ENCODE results near the gene DUT.
A peak's percentile ranks its signal among the peaks of the same experiment; 100 is the strongest.
"Not testable (repeated sequence)": the region's sequence is repeated elsewhere in the genome, so short reads cannot be mapped to it uniquely, and the experiment has no call there.

The DUT gene

DNA sequence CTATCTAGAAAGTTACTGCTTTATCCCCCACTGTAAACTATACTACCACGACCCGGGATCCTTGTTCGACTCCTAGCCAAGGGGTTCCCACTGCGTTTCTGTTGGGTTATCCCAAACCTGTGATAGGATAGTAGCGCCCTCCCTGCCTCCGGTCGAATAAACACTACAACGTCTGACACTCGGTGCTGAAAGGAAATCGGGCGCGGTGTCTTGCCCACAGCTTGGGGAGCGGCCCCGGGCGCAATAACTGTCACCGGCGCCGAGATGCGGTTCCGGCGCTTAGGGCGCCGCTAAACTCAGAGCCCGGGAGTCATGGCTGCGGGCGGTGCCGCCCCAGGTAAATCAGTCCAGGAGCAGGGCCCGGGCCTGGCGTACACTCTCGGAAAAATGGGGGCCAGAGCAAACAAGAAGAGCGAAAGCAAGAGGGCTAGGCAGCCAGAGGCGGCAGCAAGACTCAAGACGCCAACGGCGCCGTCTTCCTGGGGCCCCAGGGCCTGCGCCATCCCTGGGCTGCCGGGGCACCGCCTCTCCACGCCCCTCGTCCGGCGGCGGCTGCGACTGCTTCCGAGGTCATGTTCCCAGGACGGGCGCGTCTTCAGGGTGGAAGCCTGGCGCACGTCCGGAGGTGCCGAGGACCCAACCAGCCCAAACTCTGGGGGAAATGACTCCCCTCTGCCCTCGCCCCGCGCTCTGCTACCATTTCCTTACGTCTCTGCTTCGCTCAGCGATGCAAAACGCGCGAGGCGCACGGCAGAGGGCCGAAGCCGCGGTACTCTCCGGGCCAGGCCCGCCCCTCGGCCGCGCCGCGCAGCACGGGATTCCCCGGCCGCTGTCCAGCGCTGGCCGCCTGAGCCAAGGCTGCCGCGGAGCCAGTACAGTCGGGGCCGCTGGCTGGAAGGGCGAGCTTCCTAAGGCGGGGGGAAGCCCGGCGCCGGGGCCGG lies at the start of gene DUT:
Gene DUT (plus strand): TSS at position 575 of the 941 bp plus-strand sequence. CDS start 87 bp downstream, at position 662.
- DNase-seq = peak; percentile 61 to 80 (median 68)

DNA sequence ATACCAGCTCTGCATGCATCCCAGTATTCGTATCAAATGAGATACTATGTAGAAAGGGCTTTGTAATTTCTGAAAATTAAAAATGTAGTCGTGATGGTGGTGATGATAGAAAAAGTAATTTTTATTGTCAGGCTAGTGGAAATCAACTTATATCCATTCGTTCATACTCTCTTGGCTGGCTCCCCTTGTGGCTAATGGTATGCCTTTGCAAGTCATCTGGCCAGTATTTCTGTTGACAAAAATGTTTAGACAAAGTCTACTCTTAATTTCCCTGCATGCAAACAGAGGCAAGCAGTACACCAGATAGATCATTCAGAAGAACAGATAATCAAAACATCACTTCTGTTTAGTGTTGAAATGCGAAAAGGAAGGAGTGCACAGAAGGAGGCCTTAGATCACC lies 49.6 kb upstream of the DUT start:
- DNase-seq = no peak

- no peak for DNase-seq
Measured at GRCh38 chr15:48282216-48282615, 49.0 kb upstream of the DUT start.

DNA sequence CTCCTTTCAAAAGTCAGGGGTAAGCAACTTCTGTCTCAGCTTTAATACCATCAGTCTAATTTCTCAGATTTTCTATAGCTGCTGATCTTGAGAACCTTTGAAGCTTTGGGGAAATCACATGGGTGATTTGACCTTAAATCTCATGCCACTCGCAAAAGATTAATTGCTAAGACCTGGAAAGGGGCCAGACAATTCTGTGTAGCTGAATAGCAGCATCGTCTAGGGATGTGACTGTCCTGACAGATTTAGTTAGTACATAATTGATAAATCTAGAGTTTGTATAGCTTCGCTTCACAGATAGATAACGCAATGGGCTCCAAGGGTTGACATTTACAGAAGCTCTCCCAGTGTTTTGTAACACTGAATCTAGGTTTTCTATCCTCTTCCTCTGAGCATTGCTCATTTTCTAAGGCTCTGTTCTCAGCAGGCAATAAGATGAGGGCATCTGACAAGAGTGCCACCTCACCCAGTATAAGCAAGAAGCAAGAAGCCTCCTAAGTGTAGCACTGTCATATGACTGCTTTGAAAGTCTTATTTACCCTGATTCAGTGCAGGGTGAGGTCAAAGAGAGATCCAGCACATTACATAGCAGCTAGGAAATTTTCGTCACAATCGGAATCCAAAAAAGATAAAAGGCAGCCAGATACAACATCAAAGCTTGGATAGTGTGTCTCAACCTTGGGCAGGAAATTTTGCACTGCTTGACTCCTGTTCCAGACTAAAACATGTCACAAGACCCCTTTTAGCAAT lies 47.7 kb upstream of the DUT start:
- DNase-seq = no peak

GRCh38 chr15:48285329-48286214 lies 45.7 kb upstream of the DUT start:
- peak in 3 of 6 experiments; percentile 1 to 60 (median 22) for DNase-seq

- no peak for DNase-seq
Measured at GRCh38 chr15:48289628-48290027, 41.6 kb upstream of the DUT start.

- no peak for DNase-seq
Measured at GRCh38 chr15:48292458-48292857, 38.8 kb upstream of the DUT start.

- DNase-seq = no peak
Measured at GRCh38 chr15:48297668-48298067, 33.6 kb upstream of the DUT start.

DNA sequence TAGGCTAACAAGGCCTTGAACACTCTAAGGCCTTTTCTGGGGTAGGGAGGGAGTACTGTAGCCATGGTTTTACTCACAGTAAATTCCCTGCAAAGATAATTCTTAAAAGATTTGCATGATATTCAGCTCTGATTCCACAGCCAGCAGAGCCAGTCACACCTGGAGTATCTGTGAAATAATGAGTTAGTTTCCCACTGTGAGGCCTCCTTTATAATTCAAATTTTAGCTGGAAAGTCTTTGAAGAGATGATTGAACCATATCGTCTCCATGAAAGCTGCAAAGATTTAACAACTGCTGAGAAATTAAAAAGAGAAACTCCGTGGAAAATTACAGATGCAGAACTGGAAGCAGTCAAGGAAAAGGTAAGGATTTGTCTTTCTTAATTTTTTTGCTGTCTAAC lies 32.3 kb upstream of the DUT start:
- no peak for DNase-seq

- no peak for DNase-seq
Measured at GRCh38 chr15:48300038-48300437, 31.2 kb upstream of the DUT start.

DNA sequence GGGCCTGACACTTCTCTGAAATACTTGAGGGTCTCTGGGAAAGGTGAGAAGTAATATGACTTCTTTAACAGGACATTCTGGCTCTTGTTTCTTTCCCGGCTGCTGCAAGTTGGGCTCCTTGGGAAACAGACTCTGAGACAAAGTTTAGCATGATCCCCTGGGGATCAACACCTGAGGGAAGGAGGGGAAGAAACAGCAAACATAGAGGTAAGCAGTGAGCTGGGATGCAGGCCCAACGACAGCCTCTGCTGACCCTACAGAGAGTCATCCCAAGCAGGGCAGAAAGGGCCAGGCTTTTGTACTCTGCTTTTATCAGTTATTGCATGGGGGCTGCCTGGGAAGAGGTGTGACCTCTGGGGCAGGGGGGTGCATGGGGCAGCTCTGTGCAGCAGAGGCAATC lies 26.8 kb upstream of the DUT start:
- no peak for DNase-seq

DNA sequence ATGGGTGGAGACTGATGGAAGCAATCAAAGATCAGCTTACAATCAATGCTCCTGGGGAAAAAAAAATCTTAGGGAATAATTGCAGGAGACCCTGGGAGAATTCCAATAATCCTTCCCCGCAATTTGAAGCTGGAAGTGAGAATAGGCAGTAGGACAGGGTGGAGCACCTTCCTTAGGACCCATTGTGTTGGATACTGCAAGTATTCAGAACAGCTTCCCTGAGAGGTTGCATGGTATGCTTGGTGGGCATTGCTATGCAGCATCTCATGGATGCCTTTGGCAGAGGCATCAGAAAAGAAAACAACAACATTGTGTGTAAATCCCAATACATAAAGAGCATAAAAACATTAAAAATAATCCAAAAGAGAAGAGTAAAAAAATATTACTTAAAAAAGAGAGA lies 24.6 kb upstream of the DUT start:
- no peak for DNase-seq

DNA sequence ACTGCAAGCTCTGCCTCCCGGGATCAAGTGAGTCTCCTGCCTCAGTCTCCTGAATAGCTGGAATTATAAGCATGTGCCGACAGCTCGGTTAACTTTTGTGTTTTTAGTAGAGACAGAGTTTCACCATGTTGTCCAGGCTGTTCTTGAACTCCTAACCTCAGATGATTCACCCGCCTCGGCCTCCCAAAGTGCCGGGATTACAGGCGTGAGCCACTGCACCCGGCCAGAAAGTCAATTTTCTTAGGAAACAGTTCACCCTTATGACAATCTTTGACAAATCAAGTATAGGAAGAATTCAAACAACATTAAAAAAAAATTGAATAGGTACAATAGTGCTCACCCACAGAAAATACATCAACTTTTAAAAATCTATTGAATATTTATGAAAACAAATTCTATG lies 23.6 kb upstream of the DUT start:
- no peak for DNase-seq

DNA sequence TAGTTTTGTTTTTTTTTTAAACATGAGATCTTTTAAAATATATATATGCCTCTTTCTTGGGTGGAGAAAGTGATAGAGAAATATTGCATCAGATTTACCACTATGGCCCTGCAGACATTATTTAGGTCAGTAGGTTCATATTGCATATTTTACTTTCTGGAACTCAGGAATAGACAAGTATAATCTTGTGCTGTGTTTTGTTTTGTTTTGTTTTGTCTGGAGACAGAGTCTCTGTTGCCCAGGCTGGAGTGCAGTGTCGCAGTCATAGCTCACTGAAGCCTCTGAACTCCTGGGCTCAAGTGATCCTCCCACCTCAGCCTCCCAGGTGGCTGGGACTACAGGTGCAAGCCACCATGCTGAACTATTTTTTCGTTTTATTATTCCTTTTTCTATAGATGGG lies 21.5 kb upstream of the DUT start:
- DNase-seq = no peak

- no peak for DNase-seq
Measured at GRCh38 chr15:48313216-48313615, 18.0 kb upstream of the DUT start.

- DNase-seq = no peak
Measured at GRCh38 chr15:48315041-48315440, 16.2 kb upstream of the DUT start.

GRCh38 chr15:48317221-48317620 lies 14.0 kb upstream of the DUT start:
- DNase-seq = no peak

- no peak for DNase-seq
Measured at GRCh38 chr15:48318131-48318530, 13.1 kb upstream of the DUT start.

- DNase-seq = no peak
Measured at GRCh38 chr15:48323294-48323693, 7.9 kb upstream of the DUT start.

- DNase-seq = no peak
Measured at GRCh38 chr15:48324949-48325348, 6.3 kb upstream of the DUT start.

DNA sequence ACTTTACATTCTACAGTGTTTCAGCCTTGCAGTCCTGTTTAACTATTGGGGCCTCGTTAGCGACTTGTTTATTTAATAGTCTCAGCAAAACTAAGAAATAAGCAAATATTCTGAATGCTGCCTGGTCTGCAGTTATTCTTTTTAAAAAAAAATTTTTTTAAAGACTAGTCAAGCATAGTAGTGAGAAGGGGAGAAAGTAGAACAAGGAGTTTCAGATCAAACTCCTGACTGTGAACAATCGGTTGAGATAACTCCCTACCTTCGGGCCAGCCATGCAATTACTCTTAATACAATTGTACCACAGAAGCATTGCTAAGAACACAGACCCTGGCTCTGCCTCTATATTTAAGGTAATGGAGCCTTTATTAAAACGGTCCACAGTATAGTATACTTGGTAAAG lies 5.8 kb upstream of the DUT start:
- no peak for DNase-seq

- not testable (repeated sequence) for DNase-seq
Measured at GRCh38 chr15:48326180-48326579, 5.0 kb upstream of the DUT start.
